NCI-H1930 (cell line): ENCODE measurements around the gene RHOT1.
"Not testable (repeated sequence)": the region's sequence is repeated elsewhere in the genome, so short reads cannot be mapped to it uniquely, and the experiment has no call there.

Experiments
- DNase-seq, 2 experiments: peaks; one replicate each; lab custom pipeline; 2025; lab: John Stamatoyannopoulos, UW

The RHOT1 gene

GRCh38 chr17:32159586-32160438 is 17.5 kb downstream of the RHOT1 start:
- DNase-seq, result no peak

- no peak for DNase-seq
Measured at GRCh38 chr17:32160526-32160925, 18.2 kb downstream of the RHOT1 start.

GRCh38 chr17:32161029-32161428 is 18.7 kb downstream of the RHOT1 start:
- no peak for DNase-seq

GRCh38 chr17:32161506-32162365 is 19.4 kb downstream of the RHOT1 start:
- DNase-seq, result no peak

- no peak for DNase-seq
Measured at GRCh38 chr17:32174889-32175288, 32.6 kb downstream of the RHOT1 start.

GRCh38 chr17:32178679-32179078 is 36.4 kb downstream of the RHOT1 start:
- not testable (repeated sequence) for DNase-seq

- DNase-seq, result not testable (repeated sequence)
Measured at GRCh38 chr17:32179103-32179502, 36.8 kb downstream of the RHOT1 start.

- not testable (repeated sequence) for DNase-seq
Measured at GRCh38 chr17:32179526-32179925, 37.2 kb downstream of the RHOT1 start.

GRCh38 chr17:32180262-32180661 is 38.0 kb downstream of the RHOT1 start:
- not testable (repeated sequence) for DNase-seq

- DNase-seq, result no peak
Measured at GRCh38 chr17:32185875-32186274, 43.6 kb downstream of the RHOT1 start.

GRCh38 chr17:32187271-32187670 is 45.0 kb downstream of the RHOT1 start:
- no peak for DNase-seq

- no peak for DNase-seq
Measured at GRCh38 chr17:32189343-32189742, 47.0 kb downstream of the RHOT1 start.

GRCh38 chr17:32191306-32191705 is 49.0 kb downstream of the RHOT1 start:
- DNase-seq, result no peak

- DNase-seq, result no peak
Measured at GRCh38 chr17:32192379-32192778, 50.1 kb downstream of the RHOT1 start.

- DNase-seq, result no peak
Measured at GRCh38 chr17:32197987-32198386, 55.7 kb downstream of the RHOT1 start.

- DNase-seq, result no peak
Measured at GRCh38 chr17:32206861-32207260, 64.6 kb downstream of the RHOT1 start.

- DNase-seq, result no peak
Measured at GRCh38 chr17:32208436-32208835, 66.1 kb downstream of the RHOT1 start.

GRCh38 chr17:32209608-32210007 is 67.3 kb downstream of the RHOT1 start:
- no peak for DNase-seq

- DNase-seq, result no peak
Measured at GRCh38 chr17:32211671-32212070, 69.4 kb downstream of the RHOT1 start.

GRCh38 chr17:32215696-32216095 is 73.4 kb downstream of the RHOT1 start:
- no peak for DNase-seq

GRCh38 chr17:32222621-32223020 is 80.3 kb downstream of the RHOT1 start:
- DNase-seq, result no peak

GRCh38 chr17:32223703-32224102 is 81.4 kb downstream of the RHOT1 start:
- DNase-seq, result no peak

GRCh38 chr17:32226886-32227285 is 84.6 kb downstream of the RHOT1 start:
- no peak for DNase-seq
